PFSK-1 (cell line): ENCODE results near the gene ROBO1.

Experiments used
- FOXP2 ChIP-seq: optimal IDR thresholded peaks from 2 replicates; pipeline ENCODE3; 2011; ENCODE audit warnings: borderline replicate concordance, control low read depth, inconsistent platforms; ENCODE audit not compliant: insufficient read depth; ENCODE audit errors: extremely low read length, extremely low read depth
- POLR2AphosphoS5 ChIP-seq: IDR thresholded peaks from 2 replicates; pipeline ENCODE4 v1.6.1; 2012; ENCODE audit warnings: low read depth, mild to moderate bottlenecking, control low read depth, low read length, moderate library complexity
- SIN3A ChIP-seq: IDR thresholded peaks from 2 replicates; pipeline ENCODE4 v1.6.1; 2012; ENCODE audit warnings: mild to moderate bottlenecking, low read length, moderate library complexity, borderline replicate concordance; ENCODE audit not compliant: insufficient read depth
- TAF1 ChIP-seq: IDR thresholded peaks from 2 replicates; pipeline ENCODE4 v1.6.1; 2012; ENCODE audit warnings: low read length, control low read depth, borderline replicate concordance; ENCODE audit not compliant: insufficient read depth
- TF ChIP-seq, protein P1 (sequence below), 2 experiments: IDR thresholded peaks; 2 replicates each; pipeline versions ENCODE4 v1.6.1 to v1.8.0; 2011 to 2012; ENCODE audit warnings: low read depth in 2 of 2, low read length in 2 of 2, control low read depth in 1 of 2, inconsistent platforms in 1 of 2, mild to moderate bottlenecking in 1 of 2, moderate library complexity in 1 of 2; ENCODE audit not compliant: insufficient read depth in 1 of 2

The ROBO1 gene

DNA sequence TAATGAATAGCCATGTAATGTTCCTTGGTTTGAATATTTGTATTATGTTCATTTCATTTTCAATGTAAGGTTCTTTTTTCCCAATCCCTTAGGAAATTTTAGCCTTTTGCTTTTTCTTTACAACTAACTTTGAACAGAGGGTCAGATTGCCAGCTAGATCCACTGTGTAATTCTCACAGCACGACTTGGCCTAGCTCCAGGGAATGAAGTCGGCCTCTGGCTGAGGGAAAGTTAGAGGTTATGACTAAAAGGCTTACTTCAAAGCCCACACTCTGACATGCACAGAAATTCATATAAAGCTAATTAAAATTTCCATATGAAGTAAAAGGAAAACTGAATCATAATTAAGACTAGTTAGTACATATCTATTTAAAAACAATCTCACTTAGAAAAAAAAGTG is 38.7 kb downstream of the ROBO1 start:
- TF ChIP-seq, protein P1, sequence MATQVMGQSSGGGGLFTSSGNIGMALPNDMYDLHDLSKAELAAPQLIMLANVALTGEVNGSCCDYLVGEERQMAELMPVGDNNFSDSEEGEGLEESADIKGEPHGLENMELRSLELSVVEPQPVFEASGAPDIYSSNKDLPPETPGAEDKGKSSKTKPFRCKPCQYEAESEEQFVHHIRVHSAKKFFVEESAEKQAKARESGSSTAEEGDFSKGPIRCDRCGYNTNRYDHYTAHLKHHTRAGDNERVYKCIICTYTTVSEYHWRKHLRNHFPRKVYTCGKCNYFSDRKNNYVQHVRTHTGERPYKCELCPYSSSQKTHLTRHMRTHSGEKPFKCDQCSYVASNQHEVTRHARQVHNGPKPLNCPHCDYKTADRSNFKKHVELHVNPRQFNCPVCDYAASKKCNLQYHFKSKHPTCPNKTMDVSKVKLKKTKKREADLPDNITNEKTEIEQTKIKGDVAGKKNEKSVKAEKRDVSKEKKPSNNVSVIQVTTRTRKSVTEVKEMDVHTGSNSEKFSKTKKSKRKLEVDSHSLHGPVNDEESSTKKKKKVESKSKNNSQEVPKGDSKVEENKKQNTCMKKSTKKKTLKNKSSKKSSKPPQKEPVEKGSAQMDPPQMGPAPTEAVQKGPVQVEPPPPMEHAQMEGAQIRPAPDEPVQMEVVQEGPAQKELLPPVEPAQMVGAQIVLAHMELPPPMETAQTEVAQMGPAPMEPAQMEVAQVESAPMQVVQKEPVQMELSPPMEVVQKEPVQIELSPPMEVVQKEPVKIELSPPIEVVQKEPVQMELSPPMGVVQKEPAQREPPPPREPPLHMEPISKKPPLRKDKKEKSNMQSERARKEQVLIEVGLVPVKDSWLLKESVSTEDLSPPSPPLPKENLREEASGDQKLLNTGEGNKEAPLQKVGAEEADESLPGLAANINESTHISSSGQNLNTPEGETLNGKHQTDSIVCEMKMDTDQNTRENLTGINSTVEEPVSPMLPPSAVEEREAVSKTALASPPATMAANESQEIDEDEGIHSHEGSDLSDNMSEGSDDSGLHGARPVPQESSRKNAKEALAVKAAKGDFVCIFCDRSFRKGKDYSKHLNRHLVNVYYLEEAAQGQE (IDR thresholded peaks at IDR 0.05; ENCODE audit: insufficient read depth in 1 of 2, low read depth in 2 of 2, low read length in 2 of 2): no peak
- TF ChIP-seq SIN3A (no peak), TAF1 (no peak), FOXP2 (no peak), POLR2AphosphoS5 (no peak)

DNA sequence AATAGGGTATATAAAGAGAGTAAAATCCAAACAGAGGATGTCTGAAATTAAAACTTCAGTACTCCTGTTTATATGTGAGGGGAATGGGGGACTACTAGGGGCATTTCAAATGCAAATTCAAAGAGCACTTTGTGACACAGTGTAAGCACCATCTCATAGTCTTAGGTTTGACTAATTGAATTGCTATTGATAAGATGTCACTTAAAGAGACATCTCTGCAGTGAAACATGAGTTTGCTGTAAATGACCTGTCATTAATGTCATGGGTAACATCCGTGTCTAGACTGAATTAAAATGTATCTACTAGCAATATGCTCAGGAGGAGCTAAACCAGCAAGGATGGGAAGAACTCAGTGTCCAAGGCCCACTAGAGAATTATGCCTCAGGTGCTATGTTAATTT is 41.0 kb downstream of the ROBO1 start:
- TF ChIP-seq POLR2AphosphoS5 (no peak), SIN3A (no peak), FOXP2 (no peak)
- TF ChIP-seq, protein P1 (IDR thresholded peaks at IDR 0.05; ENCODE audit: insufficient read depth in 1 of 2, low read depth in 2 of 2, low read length in 2 of 2): no peak

DNA sequence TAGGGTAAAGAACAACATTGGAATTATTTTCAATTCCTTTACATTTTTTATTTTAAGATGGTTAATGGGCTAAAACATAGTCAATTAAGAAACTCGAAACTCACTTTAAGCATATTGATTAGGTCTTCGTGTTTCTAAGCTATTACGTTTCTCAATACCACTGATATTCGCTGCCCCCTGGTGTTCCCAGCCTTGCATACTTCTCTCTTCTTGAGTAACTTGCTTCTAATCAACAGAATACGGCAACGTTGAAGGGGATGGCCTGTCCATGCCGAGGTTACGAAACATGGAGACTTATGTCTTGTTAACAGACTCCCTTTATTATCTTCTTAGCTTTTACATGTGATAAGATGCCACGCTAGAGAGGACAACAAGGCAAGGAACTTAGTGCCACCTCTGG is 43.6 kb downstream of the ROBO1 start:
- TF ChIP-seq TAF1: no peak
- TF ChIP-seq, protein P1 (IDR thresholded peaks at IDR 0.05; ENCODE audit: insufficient read depth in 1 of 2, low read depth in 2 of 2, low read length in 2 of 2): no peak
- no peak for TF ChIP-seq SIN3A
- TF ChIP-seq FOXP2: no peak
- no peak for TF ChIP-seq POLR2AphosphoS5

DNA sequence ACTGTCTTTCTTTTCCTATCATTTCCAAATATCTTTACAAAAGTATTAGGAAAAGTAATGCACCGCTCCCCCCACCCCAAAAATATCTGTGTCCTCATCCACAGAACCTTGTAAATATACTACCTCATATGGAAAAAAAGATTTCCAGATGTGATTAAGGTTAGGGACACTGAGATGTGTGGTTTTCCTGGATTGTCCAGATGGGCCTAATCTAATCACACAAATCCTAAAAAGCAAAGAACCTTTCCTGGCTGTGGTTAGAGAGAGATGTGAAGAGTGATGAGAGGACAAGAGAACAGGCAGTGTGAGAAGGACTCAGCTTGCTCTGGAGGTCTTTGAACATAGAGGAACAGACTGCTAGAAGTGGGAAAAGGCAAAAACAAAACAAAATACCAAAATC is 77.7 kb downstream of the ROBO1 start:
- no peak for TF ChIP-seq TAF1
- TF ChIP-seq, protein P1 (IDR thresholded peaks at IDR 0.05; ENCODE audit: insufficient read depth in 1 of 2, low read depth in 2 of 2, low read length in 2 of 2): no peak
- TF ChIP-seq POLR2AphosphoS5: no peak
- no peak for TF ChIP-seq FOXP2
- no peak for TF ChIP-seq SIN3A

DNA sequence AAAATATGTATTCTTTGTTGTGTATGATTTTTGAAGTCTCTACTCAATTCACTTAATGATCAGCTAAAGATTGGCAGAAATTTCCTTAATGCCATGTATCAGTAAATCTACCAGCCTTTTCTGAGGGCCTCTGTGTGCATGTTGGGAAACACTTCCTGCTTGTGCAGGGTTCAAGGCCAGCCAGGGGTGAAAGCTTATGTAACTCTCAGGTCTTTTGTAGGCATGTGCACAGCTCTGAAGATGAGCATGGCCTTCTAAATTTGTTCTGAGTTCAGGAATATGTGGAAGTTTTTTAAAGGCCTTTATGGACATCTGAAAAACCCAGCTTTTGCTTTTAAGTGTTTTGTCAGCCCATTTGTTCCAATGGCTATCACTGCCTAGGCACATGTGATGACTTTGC is 82.7 kb downstream of the ROBO1 start:
- TF ChIP-seq FOXP2 (no peak), SIN3A (no peak), TAF1 (no peak), POLR2AphosphoS5 (no peak)
- TF ChIP-seq, protein P1 (IDR thresholded peaks at IDR 0.05; ENCODE audit: insufficient read depth in 1 of 2, low read depth in 2 of 2, low read length in 2 of 2): no peak
